Neural progenitor cell (in vitro differentiated cells): ENCODE data around the gene OR2V2. TPM values are rescaled to one million over a fixed set of nuclear protein-coding genes. Genes with fewer than 3 reads are reported as not detected.
A peak's percentile ranks its signal among the peaks of the same experiment; 100 is the strongest.

Experiments
- DNase-seq: peaks from one replicate; pipeline ENCODE4 v3.0.0-alpha.2; 2016; ENCODE audit warnings: low spot score
- H2AFZ ChIP-seq: fragments of 200-600 bp; sonication (generic); replicated peaks from 2 replicates; pipeline ENCODE4 v1.6.1; 2016; ENCODE audit warnings: antibody characterized with exemption
- H3F3A ChIP-seq: fragments of 200-600 bp; sonication (generic); 2 replicates; pipeline ENCODE4 v1.6.1; 2016; ENCODE audit warnings: antibody characterized with exemption, low read depth
- H3K27ac ChIP-seq: fragments of 200-600 bp; sonication (generic); 2 replicates; pipeline ENCODE4 v1.5.1; 2016; ENCODE audit warnings: mild to moderate bottlenecking
- H3K27me3 ChIP-seq: fragments of 200-600 bp; sonication (generic); 2 replicates; pipeline ENCODE4 v1.6.1; 2016; ENCODE audit warnings: mild to moderate bottlenecking, moderate library complexity
- H3K36me3 ChIP-seq: fragments of 200-600 bp; sonication (generic); 2 replicates; pipeline ENCODE4 v1.5.1; 2016
- H3K4me1 ChIP-seq: fragments of 200-600 bp; sonication (generic); 2 replicates; pipeline ENCODE4 v1.6.1; 2016; ENCODE audit warnings: mixed run types
- H3K4me2 ChIP-seq: fragments of 200-600 bp; sonication (generic); 2 replicates; pipeline ENCODE4 v1.6.1; 2016
- H3K4me3 ChIP-seq: fragments of 200-600 bp; sonication (generic); 2 replicates; pipeline ENCODE4 v1.5.1; 2016
- H3K79me2 ChIP-seq: fragments of 200-600 bp; sonication (generic); 2 replicates; pipeline ENCODE4 v1.6.1; 2016; ENCODE audit warnings: low read depth
- H3K9ac ChIP-seq: fragments of 200-600 bp; sonication (generic); 2 replicates; pipeline ENCODE4 v1.6.1; 2016
- H3K9me3 ChIP-seq: fragments of 200-600 bp; sonication (generic); 2 replicates; pipeline ENCODE4 v1.5.1; 2016; ENCODE audit warnings: low read depth
- H4K20me1 ChIP-seq: fragments of 200-600 bp; sonication (generic); 2 replicates; pipeline ENCODE4 v1.6.1; 2016; ENCODE audit warnings: low read depth
- H3K27ac Mint-ChIP-seq: 3 replicates; pipeline ENCODE4 v1.8.0; 2021; ENCODE audit warnings: mixed read lengths
- H3K27me3 Mint-ChIP-seq: 2 replicates; pipeline ENCODE4 v1.8.0; 2022; ENCODE audit warnings: low read depth, mild to moderate bottlenecking, inconsistent platforms, moderate library complexity, mixed read lengths; ENCODE audit not compliant: insufficient read depth
- H3K36me3 Mint-ChIP-seq: 3 replicates; pipeline ENCODE4 v1.8.0; 2021; ENCODE audit warnings: mixed read lengths
- H3K4me1 Mint-ChIP-seq: 3 replicates; pipeline ENCODE4 v1.8.0; 2021; ENCODE audit warnings: mixed read lengths
- H3K4me3 Mint-ChIP-seq: 3 replicates; pipeline ENCODE4 v1.8.0; 2021; ENCODE audit warnings: mild to moderate bottlenecking, moderate library complexity, mixed read lengths
- H3K9me3 Mint-ChIP-seq: 3 replicates; pipeline ENCODE4 v1.8.0; 2020; ENCODE audit warnings: mixed read lengths
- CTCF ChIP-seq: fragments of 200-600 bp; sonication (generic); IDR thresholded peaks from 2 replicates; pipeline ENCODE4 v1.5.1; 2017; ENCODE audit warnings: antibody characterized with exemption, mild to moderate bottlenecking
- EZH2 ChIP-seq: fragments of 200-600 bp; sonication (generic); IDR thresholded peaks from 2 replicates; pipeline ENCODE4 v1.6.1; 2017; ENCODE audit warnings: antibody characterized with exemption, mild to moderate bottlenecking, moderate library complexity
- EZH2phosphoT487 ChIP-seq: fragments of 200-600 bp; sonication (generic); IDR thresholded peaks from 2 replicates; pipeline ENCODE4 v1.6.1; 2017; ENCODE audit warnings: antibody characterized with exemption
- total RNA-seq: library from RNA; depleted of rRNA; stranded (reverse); fragments of >200 nt; gene quantifications from 2 replicates; pipeline ENCODE4 v1.2.3, GENCODE V29; 2015; ENCODE audit warnings: low replicate concordance

Gene OR2V2
- total RNA-seq, 1 donor from 2014 or later: not detected

- DNase-seq: no peak
- Histone ChIP-seq H3K9me3 (no peaks in the 10 kb centered on the region), H3F3A (no peaks in the 10 kb centered on the region), H3K4me1 (no peaks in the 10 kb centered on the region), H3K4me2 (no peak overlapping the region), H3K27me3 (peaks cover 60% of the 10 kb centered on the region), H4K20me1 (no peaks in the 10 kb centered on the region), H3K36me3 (no peaks in the 10 kb centered on the region), H3K9ac (no peak overlapping the region), H3K79me2 (no peaks in the 10 kb centered on the region), H3K4me3 (no peak overlapping the region), H2AFZ (peak overlapping the region; percentile 42), H3K27ac (no peak overlapping the region)
- Mint-ChIP-seq H3K4me3 (no peak overlapping the region), H3K4me1 (no peaks in the 10 kb centered on the region), H3K9me3 (no peaks in the 10 kb centered on the region), H3K27me3 (peaks cover 8% of the 10 kb centered on the region), H3K36me3 (no peaks in the 10 kb centered on the region), H3K27ac (no peak overlapping the region)
- no peak for TF ChIP-seq EZH2phosphoT487
- no peak for TF ChIP-seq EZH2
- TF ChIP-seq CTCF: peak; percentile 15
Observed at GRCh38 chr5:181121675-181122561, 25.5 kb upstream of the OR2V2 start.

- Histone ChIP-seq H3F3A (no peaks in the 10 kb centered on the region), H3K36me3 (no peaks in the 10 kb centered on the region), H3K4me3 (no peak overlapping the region), H3K9me3 (no peaks in the 10 kb centered on the region), H3K4me2 (no peak overlapping the region), H3K27me3 (peaks cover 48% of the 10 kb centered on the region), H2AFZ (no peak overlapping the region), H3K27ac (no peak overlapping the region), H3K4me1 (no peaks in the 10 kb centered on the region), H4K20me1 (no peaks in the 10 kb centered on the region), H3K9ac (no peak overlapping the region), H3K79me2 (no peaks in the 10 kb centered on the region)
- H3K4me3 Mint-ChIP-seq: no peak overlapping the region
- no peaks in the 10 kb centered on the region for H3K9me3 Mint-ChIP-seq
- H3K27ac Mint-ChIP-seq: no peak overlapping the region
- TF ChIP-seq CTCF (no peak), EZH2 (no peak), EZH2phosphoT487 (no peak)
- H3K4me1 Mint-ChIP-seq: no peaks in the 10 kb centered on the region
- H3K36me3 Mint-ChIP-seq: no peaks in the 10 kb centered on the region
- DNase-seq: no peak
- peaks cover 19% of the 10 kb centered on the region for H3K27me3 Mint-ChIP-seq
Observed at GRCh38 chr5:181124526-181124925, 22.9 kb upstream of the OR2V2 start.

- no peak for TF ChIP-seq EZH2
- no peak for TF ChIP-seq CTCF
- TF ChIP-seq EZH2phosphoT487: no peak
- H3K36me3 Mint-ChIP-seq: no peaks in the 10 kb centered on the region
- H3K9me3 Mint-ChIP-seq: no peaks in the 10 kb centered on the region
- Histone ChIP-seq H3K4me1 (no peaks in the 10 kb centered on the region), H3K4me2 (no peak overlapping the region), H3F3A (no peaks in the 10 kb centered on the region), H3K9me3 (no peaks in the 10 kb centered on the region), H4K20me1 (no peaks in the 10 kb centered on the region), H2AFZ (no peak overlapping the region), H3K36me3 (no peaks in the 10 kb centered on the region), H3K27me3 (peaks cover 32% of the 10 kb centered on the region), H3K79me2 (no peaks in the 10 kb centered on the region), H3K4me3 (no peak overlapping the region), H3K27ac (no peak overlapping the region), H3K9ac (no peak overlapping the region)
- no peaks in the 10 kb centered on the region for H3K4me1 Mint-ChIP-seq
- H3K4me3 Mint-ChIP-seq: no peak overlapping the region
- peaks cover 24% of the 10 kb centered on the region for H3K27me3 Mint-ChIP-seq
- H3K27ac Mint-ChIP-seq: no peak overlapping the region
- DNase-seq: no peak
Observed at GRCh38 chr5:181126841-181127240, 20.5 kb upstream of the OR2V2 start.
